ENCODE data around the gene BBS2.

BBS2 gene

DNA sequence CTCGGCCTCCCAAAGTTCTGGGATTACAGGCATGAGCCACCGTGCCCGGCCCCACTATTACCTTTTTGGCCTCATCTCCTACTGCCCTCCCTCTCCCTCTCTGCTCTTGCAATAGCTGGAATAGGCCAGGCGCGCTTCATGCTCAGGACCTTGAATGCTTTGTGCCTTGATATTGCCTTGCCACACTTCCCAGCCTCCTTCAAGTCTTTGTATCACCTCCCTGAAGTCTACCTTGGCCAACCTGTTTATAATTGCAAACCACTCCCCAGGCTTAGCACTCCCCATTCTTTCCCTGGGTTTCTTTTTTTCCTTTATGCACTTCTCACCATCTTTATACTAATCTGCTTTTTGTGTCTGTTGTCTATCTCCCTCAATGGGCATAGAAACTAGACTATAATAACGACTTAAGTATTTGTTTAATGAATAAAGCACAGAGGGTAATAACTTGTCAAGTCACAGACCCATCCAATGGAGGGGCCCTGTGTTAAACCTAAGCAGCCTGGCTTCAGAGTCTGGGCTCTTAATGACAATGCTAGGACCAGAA is 61.8 kb downstream of the BBS2 start:
- no peak overlapping the region for H2BK120ac ChIP-seq (ENCODE audit: low read depth, low read length)
- H2BK5ac ChIP-seq (ENCODE audit: low read length) = no peak overlapping the region
- no peak overlapping the region for H3K4me2 ChIP-seq (ENCODE audit: insufficient read depth, low read length, poor library complexity, severe bottlenecking)
- H3K79me1 ChIP-seq (ENCODE audit: low read depth, low read length) = no peaks in the 10 kb centered on the region
- no peak overlapping the region for H2AFZ ChIP-seq (ENCODE audit: low read length)
- H3K18ac ChIP-seq (ENCODE audit: low read length) = no peak overlapping the region
- no peak overlapping the region for H3K4ac ChIP-seq (ENCODE audit: low read length)
- no peak for DNase-seq (ENCODE audit: low spot score)
- H3K4me1 ChIP-seq (ENCODE audit: control insufficient read depth in 2 of 2, insufficient read depth in 1 of 2, low read depth in 1 of 2, low read length in 2 of 2) = peaks cover 0 to 2% of the 10 kb centered on the region in 2 donors
- H4K8ac ChIP-seq (ENCODE audit: low read depth, low read length) = no peak overlapping the region
- no CpG with 5 or more reads among the region's 6 CpGs for WGBS, 2 donors (ENCODE audit: extremely low coverage in 2 of 2, insufficient read length in 2 of 2, insufficient replicate concordance in 1 of 2)
- no peak overlapping the region for H3K4me3 ChIP-seq (ENCODE audit: low read length in 2 of 2)
- no peaks in the 10 kb centered on the region for H3K9me3 ChIP-seq (replicated peaks in 1 of 2; ENCODE audit: control insufficient read depth in 2 of 2, insufficient read depth in 1 of 2, low read depth in 1 of 2, low read length in 2 of 2)
- H2AK5ac ChIP-seq (ENCODE audit: low read depth, low read length) = no peak overlapping the region
- H3K14ac ChIP-seq (ENCODE audit: low read length) = no peak overlapping the region
- H3K27me3 ChIP-seq (ENCODE audit: control insufficient read depth in 3 of 3, insufficient read depth in 3 of 3, low read depth in 1 of 3, low read length in 3 of 3) = no peaks in the 10 kb centered on the region
- H3K27ac ChIP-seq (replicated peaks; ENCODE audit: low read length) = no peak overlapping the region
- H4K91ac ChIP-seq (ENCODE audit: low read depth, low read length, poor library complexity) = no peak overlapping the region
- H3K36me3 ChIP-seq (replicated peaks in 1 of 2; ENCODE audit: control insufficient read depth in 2 of 2, insufficient read depth in 2 of 2, low read length in 2 of 2) = peaks cover 25 to 93% of the 10 kb centered on the region in 2 donors
- H2BK15ac ChIP-seq (ENCODE audit: low read length) = no peak overlapping the region
- H3K23ac ChIP-seq (ENCODE audit: low read depth, low read length, poor library complexity) = no peak overlapping the region
- H3K9ac ChIP-seq (ENCODE audit: low read depth, low read length, poor library complexity) = no peak overlapping the region
- H2BK12ac ChIP-seq (ENCODE audit: low read length) = no peak overlapping the region

DNA sequence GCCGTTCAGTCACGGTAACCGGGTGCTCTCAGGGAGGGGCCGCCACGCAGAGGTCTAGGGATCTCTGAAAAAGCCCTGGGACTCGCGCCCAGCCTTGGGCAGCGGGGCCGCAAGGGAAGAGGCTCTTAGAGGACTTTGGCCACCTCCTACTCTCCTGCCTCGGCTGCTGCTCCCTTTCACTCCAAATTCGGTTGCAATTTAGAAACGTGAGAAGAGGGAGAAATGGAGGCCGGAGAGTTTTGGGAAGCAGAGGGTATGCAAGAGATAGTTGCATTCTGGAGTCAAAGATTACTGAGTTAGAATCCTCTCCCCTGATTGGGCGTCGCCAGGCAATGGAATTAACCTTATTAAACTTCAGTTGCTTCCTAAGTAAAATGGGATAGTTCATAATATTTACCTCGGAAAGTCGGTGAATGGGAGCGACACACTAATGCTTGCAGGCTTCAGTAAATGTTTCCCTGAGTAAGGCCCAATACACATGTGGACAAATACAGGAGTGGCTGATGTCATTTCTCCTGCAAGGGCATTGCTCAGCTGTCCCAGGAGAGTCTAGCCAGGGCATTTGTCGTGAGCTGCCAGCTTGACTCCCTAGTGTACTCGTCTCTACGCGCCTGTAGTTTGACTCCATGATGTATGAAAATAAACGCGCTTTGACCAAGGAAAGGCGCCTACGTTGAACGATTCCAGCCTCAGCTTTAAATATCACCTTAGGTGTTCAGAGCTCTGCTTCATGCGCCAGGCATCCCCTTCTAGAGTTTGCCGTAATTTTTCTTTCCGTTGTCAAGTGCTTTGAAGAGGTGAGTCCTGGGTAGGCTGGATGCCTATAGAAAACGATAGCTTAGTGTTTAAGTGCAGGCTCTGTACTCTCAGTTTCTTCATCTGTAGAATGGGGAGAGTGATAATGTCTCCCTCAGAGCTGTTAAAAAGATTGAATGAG is 67.8 kb downstream of the BBS2 start:
- Histone ChIP-seq H2AFZ (ENCODE audit: low read length) (peak overlapping the region; percentile 90), H3K4ac (ENCODE audit: low read length) (no peak overlapping the region), H2BK120ac (ENCODE audit: low read depth, low read length) (no peak overlapping the region), H3K4me2 (ENCODE audit: insufficient read depth, low read length, poor library complexity, severe bottlenecking) (peak overlapping the region; percentile 79), H2BK5ac (ENCODE audit: low read length) (no peak overlapping the region), H3K36me3 (replicated peaks in 1 of 2; ENCODE audit: control insufficient read depth in 2 of 2, insufficient read depth in 2 of 2, low read length in 2 of 2) (peaks cover 16 to 60% of the 10 kb centered on the region in 2 donors), H3K27ac (replicated peaks; ENCODE audit: low read length) (no peak overlapping the region), H3K4me3 (ENCODE audit: low read length in 2 of 2) (peak overlapping the region; percentile 75 to 93), H3K23ac (ENCODE audit: low read depth, low read length, poor library complexity) (no peak overlapping the region), H3K27me3 (ENCODE audit: control insufficient read depth in 3 of 3, insufficient read depth in 3 of 3, low read depth in 1 of 3, low read length in 3 of 3) (no peaks in the 10 kb centered on the region), H2BK15ac (ENCODE audit: low read length) (no peak overlapping the region), H4K8ac (ENCODE audit: low read depth, low read length) (no peak overlapping the region), H2AK5ac (ENCODE audit: low read depth, low read length) (no peak overlapping the region), H3K9me3 (replicated peaks in 1 of 2; ENCODE audit: control insufficient read depth in 2 of 2, insufficient read depth in 1 of 2, low read depth in 1 of 2, low read length in 2 of 2) (no peaks in the 10 kb centered on the region), H3K14ac (ENCODE audit: low read length) (no peak overlapping the region), H3K79me1 (ENCODE audit: low read depth, low read length) (peaks cover 6% of the 10 kb centered on the region), H2BK12ac (ENCODE audit: low read length) (no peak overlapping the region), H4K91ac (ENCODE audit: low read depth, low read length, poor library complexity) (no peak overlapping the region), H3K9ac (ENCODE audit: low read depth, low read length, poor library complexity) (no peak overlapping the region), H3K18ac (ENCODE audit: low read length) (peak overlapping the region; percentile 11), H3K4me1 (ENCODE audit: control insufficient read depth in 2 of 2, insufficient read depth in 1 of 2, low read depth in 1 of 2, low read length in 2 of 2) (peaks cover 11 to 12% of the 10 kb centered on the region in 2 donors)
- WGBS, 2 donors (ENCODE audit: extremely low coverage in 2 of 2, insufficient read length in 2 of 2, insufficient replicate concordance in 1 of 2) = no CpG with 5 or more reads among the region's 31 CpGs
- DNase-seq (ENCODE audit: low spot score) = no peak

DNA sequence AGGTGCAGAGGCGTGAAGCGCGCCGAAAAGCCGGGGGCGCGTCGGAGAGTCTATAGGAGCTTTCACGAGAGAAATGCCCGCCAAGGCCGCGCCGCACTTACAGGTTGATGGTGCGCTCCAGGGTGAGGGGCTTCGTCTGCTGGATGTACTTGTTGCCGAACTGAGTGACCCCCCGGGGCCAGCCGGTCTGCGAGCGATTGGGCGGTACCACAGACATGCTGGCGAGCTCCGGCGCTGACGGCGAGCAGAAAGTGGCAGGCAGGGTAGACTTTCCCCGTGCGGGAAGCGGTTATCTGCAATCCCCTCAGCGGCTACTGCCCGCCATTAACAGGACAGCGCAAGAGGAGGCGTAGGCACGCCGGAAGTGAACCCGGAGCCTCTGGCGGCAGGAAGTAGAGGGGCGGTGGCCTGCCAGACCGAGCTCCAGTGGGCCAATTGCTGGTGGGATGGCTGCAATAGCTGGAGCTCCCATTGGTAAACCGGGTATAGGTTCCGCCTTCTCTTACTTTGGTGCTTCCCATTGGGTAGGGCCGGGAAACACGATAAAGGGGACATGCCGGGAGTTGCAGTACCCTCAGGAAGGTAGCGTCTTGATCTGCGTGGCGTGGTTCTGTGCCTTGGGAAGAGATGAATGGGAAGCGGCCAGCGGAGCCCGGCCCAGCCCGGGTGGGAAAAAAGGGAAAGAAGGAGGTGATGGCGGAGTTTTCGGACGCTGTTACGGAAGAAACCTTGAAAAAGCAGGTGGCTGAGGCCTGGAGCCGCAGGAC is 68.7 kb downstream of the BBS2 start, which contains the start of the genes NUDT21 and OGFOD1:
NUDT21 (minus strand) TSS at position 347 of the 767 bp plus-strand sequence; CDS start at position 217, 130 bp downstream.
OGFOD1 (plus strand) TSS at position 569 of the 767 bp plus-strand sequence; CDS start at position 628, 59 bp downstream.
- Histone ChIP-seq H3K4ac (ENCODE audit: low read length) (no peak within 1 kb of the TSS), H3K36me3 (replicated peaks in 1 of 2; ENCODE audit: control insufficient read depth in 2 of 2, insufficient read depth in 2 of 2, low read length in 2 of 2) (peaks cover 16 to 60% of the 10 kb centered on the region in 2 donors), H3K27ac (replicated peaks; ENCODE audit: low read length) (peak within 1 kb of the TSS; percentile 64), H4K8ac (ENCODE audit: low read depth, low read length) (no peak within 1 kb of the TSS), H2BK15ac (ENCODE audit: low read length) (peak within 1 kb of the TSS; percentile 78), H2AFZ (ENCODE audit: low read length) (peak within 1 kb of the TSS; percentile 90), H2BK120ac (ENCODE audit: low read depth, low read length) (peak within 1 kb of the TSS; percentile 72), H3K4me1 (ENCODE audit: control insufficient read depth in 2 of 2, insufficient read depth in 1 of 2, low read depth in 1 of 2, low read length in 2 of 2) (peaks cover 11 to 12% of the 10 kb centered on the region in 2 donors), H3K23ac (ENCODE audit: low read depth, low read length, poor library complexity) (peak within 1 kb of the TSS; percentile 97), H2AK5ac (ENCODE audit: low read depth, low read length) (peak within 1 kb of the TSS; percentile 68), H3K9ac (ENCODE audit: low read depth, low read length, poor library complexity) (peak within 1 kb of the TSS; percentile 95), H3K79me1 (ENCODE audit: low read depth, low read length) (peaks cover 7% of the 10 kb centered on the region), H3K4me2 (ENCODE audit: insufficient read depth, low read length, poor library complexity, severe bottlenecking) (peak within 1 kb of the TSS; percentile 80), H3K9me3 (replicated peaks in 1 of 2; ENCODE audit: control insufficient read depth in 2 of 2, insufficient read depth in 1 of 2, low read depth in 1 of 2, low read length in 2 of 2) (no peaks in the 10 kb centered on the region), H3K27me3 (ENCODE audit: control insufficient read depth in 3 of 3, insufficient read depth in 3 of 3, low read depth in 1 of 3, low read length in 3 of 3) (no peaks in the 10 kb centered on the region), H3K18ac (ENCODE audit: low read length) (peak within 1 kb of the TSS; percentile 98), H2BK12ac (ENCODE audit: low read length) (no peak within 1 kb of the TSS), H4K91ac (ENCODE audit: low read depth, low read length, poor library complexity) (no peak within 1 kb of the TSS), H2BK5ac (ENCODE audit: low read length) (peak within 1 kb of the TSS; percentile 87), H3K14ac (ENCODE audit: low read length) (no peak within 1 kb of the TSS), H3K4me3 (ENCODE audit: low read length in 2 of 2) (peak within 1 kb of the TSS; percentile 75 to 98)
- peak; percentile 94 for DNase-seq (ENCODE audit: low spot score)
- WGBS, 2 donors (ENCODE audit: extremely low coverage in 2 of 2, insufficient read length in 2 of 2, insufficient replicate concordance in 1 of 2) = no CpG with 5 or more reads among the region's 56 CpGs

Measured in neuronal stem cell (in vitro differentiated cells).